ENCODE data around the gene MPND. TPM values are rescaled to one million over a fixed set of nuclear protein-coding genes. Genes with fewer than 3 reads are reported as not detected.
A peak's percentile ranks its signal among the peaks of the same experiment; 100 is the strongest.

The MPND gene
- total RNA-seq, 1 experiment from 2014 or later = 7.2 TPM

DNA sequence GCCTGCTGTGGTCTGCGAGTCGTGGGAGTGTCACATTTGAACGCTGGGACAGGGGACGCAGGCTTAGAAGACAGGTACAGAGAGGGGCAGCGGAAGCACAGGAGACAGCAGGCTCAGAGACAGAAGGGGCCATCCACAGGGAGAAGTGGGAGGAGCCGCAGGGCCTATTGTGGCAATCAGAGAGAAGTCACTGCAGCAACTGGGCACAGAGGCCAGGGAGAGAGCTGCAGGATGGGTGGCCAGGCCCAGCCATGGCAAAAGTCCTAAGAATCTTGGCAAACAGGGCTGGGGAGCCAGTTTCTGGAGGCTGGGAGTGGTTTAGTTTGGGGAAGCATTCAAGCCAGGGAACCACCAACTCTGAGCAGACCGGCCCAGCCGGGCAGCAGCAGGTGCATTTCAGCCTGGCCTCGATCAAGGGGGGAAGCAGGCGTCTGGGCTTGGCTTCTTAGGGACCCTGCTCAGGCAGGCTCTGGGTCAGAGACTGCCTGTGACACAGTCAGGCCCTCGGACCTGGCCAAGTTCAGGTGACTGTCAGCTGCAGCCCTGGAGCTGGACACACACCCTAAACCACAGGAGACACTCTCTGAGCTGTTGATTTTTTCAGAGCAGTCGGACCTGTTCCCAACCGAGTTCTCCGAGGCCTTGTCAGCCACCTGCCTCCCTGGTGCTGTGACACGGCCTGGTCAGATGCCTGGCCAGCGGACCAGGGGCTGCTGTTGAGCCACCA, 45.1 kb downstream of the MPND start:
- TF ChIP-seq, protein P1, sequence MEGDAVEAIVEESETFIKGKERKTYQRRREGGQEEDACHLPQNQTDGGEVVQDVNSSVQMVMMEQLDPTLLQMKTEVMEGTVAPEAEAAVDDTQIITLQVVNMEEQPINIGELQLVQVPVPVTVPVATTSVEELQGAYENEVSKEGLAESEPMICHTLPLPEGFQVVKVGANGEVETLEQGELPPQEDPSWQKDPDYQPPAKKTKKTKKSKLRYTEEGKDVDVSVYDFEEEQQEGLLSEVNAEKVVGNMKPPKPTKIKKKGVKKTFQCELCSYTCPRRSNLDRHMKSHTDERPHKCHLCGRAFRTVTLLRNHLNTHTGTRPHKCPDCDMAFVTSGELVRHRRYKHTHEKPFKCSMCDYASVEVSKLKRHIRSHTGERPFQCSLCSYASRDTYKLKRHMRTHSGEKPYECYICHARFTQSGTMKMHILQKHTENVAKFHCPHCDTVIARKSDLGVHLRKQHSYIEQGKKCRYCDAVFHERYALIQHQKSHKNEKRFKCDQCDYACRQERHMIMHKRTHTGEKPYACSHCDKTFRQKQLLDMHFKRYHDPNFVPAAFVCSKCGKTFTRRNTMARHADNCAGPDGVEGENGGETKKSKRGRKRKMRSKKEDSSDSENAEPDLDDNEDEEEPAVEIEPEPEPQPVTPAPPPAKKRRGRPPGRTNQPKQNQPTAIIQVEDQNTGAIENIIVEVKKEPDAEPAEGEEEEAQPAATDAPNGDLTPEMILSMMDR (IDR thresholded peaks at IDR 0.05; ENCODE audit: unreplicated experiment) = no peak
- no TSS peak for BruUV-seq (replicated peaks)
- Mint-ChIP-seq H3K36me3 (ENCODE audit: insufficient read depth, unreplicated experiment) (peaks cover 40% of the 10 kb centered on the region), H3K27me3 (ENCODE audit: insufficient read depth, unreplicated experiment) (no peaks in the 10 kb centered on the region), H3K27ac (ENCODE audit: low read depth, unreplicated experiment) (peak overlapping the region; percentile 93), H3K4me1 (ENCODE audit: insufficient read depth, unreplicated experiment) (peaks cover 36% of the 10 kb centered on the region), H3K9me3 (ENCODE audit: unreplicated experiment) (no peaks in the 10 kb centered on the region), H3K4me3 (ENCODE audit: unreplicated experiment) (no peak overlapping the region)
- ChIA-PET POLR2A (interaction anchor here (2.7 kb wide), 1 partner anchor 14 kb away, joined by 9 read pairs; the partner anchor contains the start of gene CHAF1A), CTCF (interaction anchor here (0.5 to 0.6 kb wide), 2 partner anchors 10 to 183 kb away, joined by 3 to 4 read pairs; no protein-coding TSS in a partner anchor)
- DNase-seq (ENCODE audit: unreplicated experiment) = no peak
- intact Hi-C loops (cut with micrococcal nuclease) = no loop called here

DNA sequence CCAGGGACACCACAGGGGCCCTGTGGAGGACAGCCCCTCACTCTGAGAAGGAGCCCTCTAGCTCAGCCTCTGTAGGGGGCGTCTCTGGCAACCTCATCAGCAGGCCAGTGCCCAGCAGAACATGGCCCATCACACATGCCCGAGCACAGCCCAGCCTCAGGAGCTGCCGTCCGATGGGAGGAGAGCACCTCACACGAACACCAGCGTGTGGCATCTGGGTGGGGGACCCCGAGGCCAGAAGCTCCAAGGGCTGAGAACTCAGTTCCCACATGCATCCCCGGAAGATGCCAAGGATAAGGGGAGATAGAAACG, 45.7 kb downstream of the MPND start:
- no TSS peak for BruUV-seq (replicated peaks)
- Mint-ChIP-seq H3K4me1 (ENCODE audit: insufficient read depth, unreplicated experiment) (peaks cover 38% of the 10 kb centered on the region), H3K4me3 (ENCODE audit: unreplicated experiment) (no peak overlapping the region), H3K9me3 (ENCODE audit: unreplicated experiment) (no peaks in the 10 kb centered on the region), H3K27me3 (ENCODE audit: insufficient read depth, unreplicated experiment) (no peaks in the 10 kb centered on the region), H3K36me3 (ENCODE audit: insufficient read depth, unreplicated experiment) (peaks cover 41% of the 10 kb centered on the region), H3K27ac (ENCODE audit: low read depth, unreplicated experiment) (peak overlapping the region; percentile 93)
- intact Hi-C loops (cut with micrococcal nuclease) = no loop called here
- no peak for DNase-seq (ENCODE audit: unreplicated experiment)
- POLR2A ChIA-PET = interaction anchor here (2.7 kb wide), 1 partner anchor 13 kb away, joined by 9 read pairs; the partner anchor contains the start of gene CHAF1A
- CTCF ChIA-PET = interaction anchor here (0.5 to 0.6 kb wide), 2 partner anchors 10 to 184 kb away, joined by 3 to 4 read pairs; no protein-coding TSS in a partner anchor
- TF ChIP-seq, protein P1 (IDR thresholded peaks at IDR 0.05; ENCODE audit: unreplicated experiment) = no peak

DNA sequence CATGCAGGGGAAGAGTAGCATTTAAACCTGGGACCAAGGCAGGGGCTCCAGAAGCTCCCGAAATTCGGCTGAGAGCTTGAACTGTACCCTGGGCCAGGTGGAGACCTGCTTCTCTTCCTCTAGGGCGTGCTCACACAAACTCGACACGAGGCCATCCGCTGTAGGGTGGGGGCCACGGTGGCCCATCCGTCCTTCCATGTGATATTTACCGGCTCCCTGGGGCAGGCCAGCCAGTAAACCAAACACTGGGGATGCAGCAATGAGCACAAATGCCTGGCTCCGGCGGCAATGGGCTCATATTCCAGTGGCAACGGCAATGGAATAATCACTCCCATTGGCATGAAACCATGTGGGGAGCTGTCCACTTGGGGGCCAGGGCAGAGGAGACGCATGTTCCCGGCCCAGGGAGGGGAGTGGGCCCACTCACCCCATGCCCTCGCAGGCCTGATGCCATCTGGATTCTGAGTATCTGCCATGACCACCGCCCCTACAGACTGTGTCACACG, 46.2 kb downstream of the MPND start:
- no peaks in the 10 kb centered on the region for H3K9me3 Mint-ChIP-seq (ENCODE audit: unreplicated experiment)
- peak overlapping the region; percentile 93 for H3K27ac Mint-ChIP-seq (ENCODE audit: low read depth, unreplicated experiment)
- no peak for DNase-seq (ENCODE audit: unreplicated experiment)
- no peaks in the 10 kb centered on the region for H3K27me3 Mint-ChIP-seq (ENCODE audit: insufficient read depth, unreplicated experiment)
- no TSS peak for BruUV-seq (replicated peaks)
- TF ChIP-seq, protein P1 (IDR thresholded peaks at IDR 0.05; ENCODE audit: unreplicated experiment) = no peak
- ChIA-PET CTCF (no interaction called here), POLR2A (interaction anchor here (2.7 kb wide), 1 partner anchor 13 kb away, joined by 9 read pairs; the partner anchor contains the start of gene CHAF1A)
- H3K4me3 Mint-ChIP-seq (ENCODE audit: unreplicated experiment) = no peak overlapping the region
- H3K36me3 Mint-ChIP-seq (ENCODE audit: insufficient read depth, unreplicated experiment) = peaks cover 41% of the 10 kb centered on the region
- peaks cover 44% of the 10 kb centered on the region for H3K4me1 Mint-ChIP-seq (ENCODE audit: insufficient read depth, unreplicated experiment)
- intact Hi-C loops (cut with micrococcal nuclease) = no loop called here

DNA sequence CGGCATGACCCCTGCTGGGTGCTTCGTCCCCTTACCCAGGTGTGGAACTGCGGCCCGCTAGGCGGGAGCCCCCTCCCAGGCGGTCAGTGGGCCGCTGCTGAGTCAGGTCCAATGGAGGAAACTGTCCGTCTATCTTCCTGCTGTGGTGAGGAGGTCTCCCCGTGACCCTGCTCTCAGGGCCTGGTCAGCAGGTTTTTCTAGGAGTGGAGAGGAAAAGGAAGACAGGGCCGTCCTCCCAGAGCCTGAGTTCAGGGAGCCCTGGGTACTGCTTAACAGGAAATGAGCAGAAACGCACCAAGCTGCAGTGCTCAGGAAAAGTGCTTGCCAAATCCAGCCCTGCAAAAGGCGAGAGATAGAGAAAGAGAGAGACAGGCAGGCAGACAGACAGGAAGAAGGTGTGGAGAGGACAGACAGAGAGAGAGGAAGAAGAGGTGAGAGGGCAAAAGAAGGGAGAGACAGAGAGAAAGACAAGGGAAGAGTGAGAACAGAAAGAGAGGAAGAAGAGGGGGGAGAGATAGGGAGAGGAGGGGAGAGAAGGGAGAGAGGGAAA, 46.7 kb downstream of the MPND start:
- POLR2A ChIA-PET = no interaction called here
- Mint-ChIP-seq H3K36me3 (ENCODE audit: insufficient read depth, unreplicated experiment) (peaks cover 41% of the 10 kb centered on the region), H3K4me3 (ENCODE audit: unreplicated experiment) (peak overlapping the region; percentile 28), H3K27ac (ENCODE audit: low read depth, unreplicated experiment) (peak overlapping the region; percentile 93), H3K9me3 (ENCODE audit: unreplicated experiment) (no peaks in the 10 kb centered on the region), H3K4me1 (ENCODE audit: insufficient read depth, unreplicated experiment) (peaks cover 49% of the 10 kb centered on the region), H3K27me3 (ENCODE audit: insufficient read depth, unreplicated experiment) (no peaks in the 10 kb centered on the region)
- TF ChIP-seq, protein P1 (IDR thresholded peaks at IDR 0.05; ENCODE audit: unreplicated experiment) = no peak
- DNase-seq (ENCODE audit: unreplicated experiment) = no peak
- BruUV-seq (replicated peaks) = no TSS peak
- CTCF ChIA-PET = interaction anchor here (2.2 kb wide), 2 partner anchors 10 to 12 kb away, joined by 5 to 10 read pairs; partner anchors contain the start of genes CHAF1A and SH3GL1
- intact Hi-C loops (cut with micrococcal nuclease) = no loop called here
